SK-N-SH treated with all-trans-retinoic acid at 6 μM for 48 hours (cell line): Measurements from ENCODE around the gene ABLIM1.

ENCODE experiments used
- BACH2 ChIP-seq: fragments of 250-450 bp; sonication (Bioruptor Pico); IDR thresholded peaks from 2 replicates; pipeline ENCODE4 v1.9.0; 2021; ENCODE audit warnings: mild to moderate bottlenecking, borderline replicate concordance
- SNAI2 ChIP-seq: fragments of 250-450 bp; sonication (Bioruptor Pico); IDR thresholded peaks from 2 replicates; pipeline ENCODE4 v1.5.0; 2020; ENCODE audit warnings: mild to moderate bottlenecking, moderate library complexity
- ZC3H10 ChIP-seq: fragments of 250-450 bp; sonication (Bioruptor Pico); IDR thresholded peaks from 2 replicates; pipeline ENCODE4 v1.5.1; 2021; ENCODE audit warnings: mild to moderate bottlenecking, moderate library complexity
- ZNF8 ChIP-seq: fragments of 450-650 bp; formaldehyde crosslinking; IDR thresholded peaks from 2 replicates; pipeline ENCODE4 v1.5.0; 2020; ENCODE audit warnings: mild to moderate bottlenecking, moderate library complexity

GRCh38 chr10:114538181-114538906 is 119.7 kb downstream of the ABLIM1 start:
- no peak for TF ChIP-seq ZNF8 (CRISPR knock-in tag)
- no peak for TF ChIP-seq BACH2 (CRISPR knock-in tag)
- TF ChIP-seq SNAI2 (CRISPR knock-in tag) = no peak
- no peak for TF ChIP-seq ZC3H10 (CRISPR knock-in tag)
